ENCODE data around the gene DHRS1. TPM values are rescaled to one million over a fixed set of nuclear protein-coding genes. Genes with fewer than 3 reads are reported as not detected.

Gene DHRS1
- total RNA-seq, 2 experiments from 2014 or later = 11.9 to 13.6 TPM

- DNase-seq (peak; percentile 69), ATAC-seq (no peak)
- H3K36me3 Mint-ChIP-seq (ENCODE audit: low read depth) = peaks cover 52% of the 10 kb centered on the region
- no peaks in the 10 kb centered on the region for H3K27me3 Mint-ChIP-seq
- peaks cover 36% of the 10 kb centered on the region for H3K4me1 Mint-ChIP-seq (ENCODE audit: low read depth)
- POLR2A ChIA-PET = interaction anchor here (0.5 to 2.9 kb wide), 11 partner anchors 15 to 156 kb away, joined by 3 to 12 read pairs (median 4); partner anchors contain the start of genes CHMP4A, GMPR2, KHNYN and NEDD8
- CTCF ChIA-PET = interaction anchor here (0.8 to 28.2 kb wide), 47 partner anchors 8 to 249 kb away, joined by 3 to 873 read pairs (median 6); partner anchors contain the start of genes ADCY4, CBLN3, CHMP4A and DCAF11
- no peak within 1 kb of the TSS for H3K4me3 Mint-ChIP-seq
- intact Hi-C loops (cut with micrococcal nuclease) = no loop called here
- peak; percentile 91 for TF ChIP-seq CTCF (IDR thresholded peaks at IDR 0.05)
- no peak within 1 kb of the TSS for H3K27ac Mint-ChIP-seq
- H3K9me3 Mint-ChIP-seq = no peaks in the 10 kb centered on the region
These were observed 8.2 kb upstream of the DHRS1 start, which contains the start of gene CIDEB for GRCh38 chr14:24307575-24308341. Gene CIDEB, minus strand, starts transcription at chr14:24307977. Its CDS starts 119 bp downstream, at chr14:24307858.

GRCh38 chr14:24307156-24307574, 7.6 kb upstream of the DHRS1 start:
- TF ChIP-seq CTCF (IDR thresholded peaks at IDR 0.05) = no peak
- H3K27ac Mint-ChIP-seq = no peak overlapping the region
- ATAC-seq (no peak), DNase-seq (no peak)
- no peak overlapping the region for H3K4me3 Mint-ChIP-seq
- intact Hi-C loops (cut with micrococcal nuclease) = no loop called here
- ChIA-PET CTCF (interaction anchor here (1.0 to 28.2 kb wide), 23 partner anchors 8 to 249 kb away, joined by 3 to 873 read pairs (median 16); partner anchors contain the start of genes ADCY4, CBLN3, CHMP4A and DHRS1), POLR2A (interaction anchor here (1.0 to 2.9 kb wide), 6 partner anchors 15 to 124 kb away, joined by 3 to 12 read pairs (median 4); partner anchors contain the start of genes KHNYN, RABGGTA and TINF2)
- peaks cover 52% of the 10 kb centered on the region for H3K36me3 Mint-ChIP-seq (ENCODE audit: low read depth)
- no peaks in the 10 kb centered on the region for H3K27me3 Mint-ChIP-seq
- peaks cover 31% of the 10 kb centered on the region for H3K4me1 Mint-ChIP-seq (ENCODE audit: low read depth)
- no peaks in the 10 kb centered on the region for H3K9me3 Mint-ChIP-seq

- ChIA-PET POLR2A (interaction anchor here (0.9 to 1.1 kb wide), 2 partner anchors 57 to 90 kb away, joined by 3 read pairs; no protein-coding TSS in a partner anchor), CTCF (interaction anchor here (3.6 to 28.2 kb wide), 2 partner anchors 29 to 58 kb away, joined by 18 to 873 read pairs; partner anchors contain the start of genes GMPR2, NEDD8 and TINF2)
- Mint-ChIP-seq H3K27me3 (no peaks in the 10 kb centered on the region), H3K36me3 (ENCODE audit: low read depth) (peaks cover 52% of the 10 kb centered on the region), H3K27ac (no peak overlapping the region), H3K9me3 (no peaks in the 10 kb centered on the region), H3K4me3 (no peak overlapping the region), H3K4me1 (ENCODE audit: low read depth) (peaks cover 26% of the 10 kb centered on the region)
- TF ChIP-seq CTCF (IDR thresholded peaks at IDR 0.05) = no peak
- DNase-seq (no peak), ATAC-seq (no peak)
- intact Hi-C loops (cut with micrococcal nuclease) = no loop called here
These were observed 4.4 kb upstream of the DHRS1 start for GRCh38 chr14:24304019-24304387.

- peak overlapping the region; percentile 89 for H3K4me3 Mint-ChIP-seq
- peaks cover 37% of the 10 kb centered on the region for H3K36me3 Mint-ChIP-seq (ENCODE audit: low read depth)
- H3K27me3 Mint-ChIP-seq = no peaks in the 10 kb centered on the region
- DNase-seq = no peak
- H3K27ac Mint-ChIP-seq = peak overlapping the region; percentile 88
- ATAC-seq = no peak
- no peaks in the 10 kb centered on the region for H3K9me3 Mint-ChIP-seq
- ChIA-PET POLR2A (interaction anchor here (0.8 to 6.5 kb wide), 15 partner anchors 10 to 245 kb away, joined by 3 to 54 read pairs (median 7); partner anchors contain the start of genes GMPR2, LTB4R, LTB4R2 and MDP1), CTCF (interaction anchor here (0.9 to 28.2 kb wide), 16 partner anchors 9 to 139 kb away, joined by 3 to 873 read pairs (median 10); partner anchors contain the start of genes CHMP4A, CIDEB, GMPR2 and IRF9)
- intact Hi-C loops (cut with micrococcal nuclease) = no loop called here
- TF ChIP-seq CTCF (IDR thresholded peaks at IDR 0.05) = no peak
- H3K4me1 Mint-ChIP-seq (ENCODE audit: low read depth) = peaks cover 40% of the 10 kb centered on the region
These were observed 873 bp upstream of the DHRS1 start for GRCh38 chr14:24300326-24300980.

All from activated CD8-positive, alpha-beta T cell treated with anti-CD3 and anti-CD28 coated beads for 36 hours (primary cell).